Right renal pelvis (tissue), 4 donors: ENCODE data around the gene LGALS16. TPM values are rescaled to one million over a fixed set of nuclear protein-coding genes. Genes with fewer than 3 reads are reported as not detected.
"Not testable (repeated sequence)": the region's sequence is repeated elsewhere in the genome, so short reads cannot be mapped to it uniquely, and the experiment has no call there.

ENCODE experiments used
- DNase-seq, 4 donors: peaks; one replicate each; pipeline ENCODE4 v3.0.0-alpha.2; 2013; ENCODE audit warnings: low read depth in 4 of 4, low spot score in 3 of 4, missing footprints in 1 of 4
- polyA plus RNA-seq, 4 donors: library from polyadenylated mRNA; unstranded; fragments of 120-200 nt; gene quantifications; one replicate each; pipeline ENCODE4 v1.2.1, GENCODE V29; 2013; ENCODE audit not compliant: insufficient read length in 4 of 4

The LGALS16 gene, protein sequence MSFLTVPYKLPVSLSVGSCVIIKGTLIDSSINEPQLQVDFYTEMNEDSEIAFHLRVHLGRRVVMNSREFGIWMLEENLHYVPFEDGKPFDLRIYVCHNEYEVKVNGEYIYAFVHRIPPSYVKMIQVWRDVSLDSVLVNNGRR
- polyA plus RNA-seq = not detected

DNA sequence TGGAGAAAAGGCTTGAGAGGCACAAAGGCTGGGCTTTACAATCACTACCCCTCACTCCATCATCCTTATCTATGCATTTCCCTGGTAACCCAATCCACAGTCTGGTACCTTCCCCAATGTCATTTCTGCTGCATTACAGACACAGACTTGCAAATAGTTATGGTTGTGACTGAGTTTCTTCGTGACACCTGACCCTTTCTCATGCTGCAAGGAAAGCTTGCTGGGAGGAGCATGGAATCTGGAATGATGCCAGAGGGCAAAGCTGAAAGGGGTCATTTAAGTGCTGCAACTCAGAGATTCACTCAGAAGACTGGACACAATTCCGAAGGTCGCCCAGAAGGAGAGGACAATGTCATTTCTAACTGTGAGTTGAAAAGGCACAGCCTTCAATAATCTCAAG lies at the start of gene LGALS16:
Gene LGALS16 (plus strand): TSS at position 301 of the 400 bp plus-strand sequence. CDS start 49 bp downstream, at position 350.
- DNase-seq = no peak

DNA sequence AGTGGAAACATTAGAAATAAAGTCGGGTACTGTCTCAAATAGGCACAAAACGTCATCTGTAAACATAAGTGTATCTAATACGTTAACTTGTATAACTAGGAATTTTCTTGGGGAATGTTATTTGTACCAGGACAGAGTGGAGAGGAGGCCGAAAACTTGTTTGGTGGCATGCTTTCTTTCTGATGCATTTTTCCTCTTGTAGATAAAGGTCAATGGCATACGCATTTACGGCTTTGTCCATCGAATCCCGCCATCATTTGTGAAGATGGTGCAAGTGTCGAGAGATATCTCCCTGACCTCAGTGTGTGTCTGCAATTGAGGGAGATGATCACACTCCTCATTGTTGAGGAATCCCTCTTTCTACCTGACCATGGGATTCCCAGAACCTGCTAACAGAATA lies 48.7 kb upstream of the LGALS16 start:
- no peak for DNase-seq

DNA sequence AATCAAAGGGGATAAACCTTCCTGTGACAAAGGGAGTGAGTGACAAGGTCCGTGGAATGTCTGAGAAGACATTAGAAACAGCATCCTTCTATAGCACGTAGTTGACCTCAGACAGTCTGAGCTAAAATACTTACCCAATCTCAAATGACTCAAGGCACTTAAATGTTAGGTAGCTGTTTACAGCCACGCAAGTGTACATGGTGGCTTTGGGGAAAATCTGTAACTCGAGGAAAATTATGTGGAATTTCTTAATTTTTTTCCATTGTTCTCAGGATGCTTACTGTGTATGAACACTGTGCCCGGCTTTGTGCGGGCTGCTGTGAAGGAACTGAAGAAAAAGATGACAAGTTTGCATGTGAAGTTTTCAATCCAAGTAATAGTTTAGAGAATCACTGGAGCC lies 48.2 kb upstream of the LGALS16 start:
- no peak for DNase-seq

DNA sequence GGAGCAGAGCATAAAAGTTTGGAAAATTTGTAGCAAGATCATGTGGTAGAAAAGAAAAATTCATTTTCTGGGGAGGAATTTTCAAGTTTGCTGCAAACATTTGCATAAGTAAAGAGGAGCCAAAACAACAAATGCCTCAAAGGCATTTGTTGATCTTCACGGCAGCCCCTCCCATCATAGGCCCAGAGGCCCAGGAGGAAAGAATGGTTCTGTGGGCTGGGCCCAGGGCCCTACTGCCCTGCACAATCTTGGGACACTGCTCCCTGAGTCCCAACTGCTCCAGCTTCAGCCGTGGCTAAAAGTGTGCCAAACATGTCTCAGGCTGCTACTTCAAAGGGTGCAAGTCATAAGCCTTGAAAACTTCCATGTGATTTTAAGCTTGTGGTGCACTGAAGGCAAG lies 42.1 kb upstream of the LGALS16 start:
- DNase-seq = no peak

DNA sequence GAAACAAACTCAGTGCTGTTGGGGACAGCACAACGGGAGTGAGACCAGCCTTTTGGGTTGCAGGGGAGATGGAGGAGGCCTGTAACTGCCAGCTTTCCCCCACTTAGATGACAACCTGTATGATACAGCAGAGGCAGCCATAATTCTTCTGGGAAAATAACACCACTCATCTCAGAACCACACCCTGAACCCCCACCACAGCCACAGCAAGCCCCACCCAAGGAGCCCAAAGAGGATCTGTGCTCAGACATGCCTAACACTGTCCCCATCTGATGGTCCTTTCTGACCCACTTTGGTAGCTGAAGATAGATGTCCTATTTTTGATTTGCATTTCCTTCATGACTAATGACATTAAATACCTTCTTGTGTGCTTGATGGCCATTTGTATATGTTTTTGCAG lies 38.0 kb upstream of the LGALS16 start:
- DNase-seq = no peak

DNA sequence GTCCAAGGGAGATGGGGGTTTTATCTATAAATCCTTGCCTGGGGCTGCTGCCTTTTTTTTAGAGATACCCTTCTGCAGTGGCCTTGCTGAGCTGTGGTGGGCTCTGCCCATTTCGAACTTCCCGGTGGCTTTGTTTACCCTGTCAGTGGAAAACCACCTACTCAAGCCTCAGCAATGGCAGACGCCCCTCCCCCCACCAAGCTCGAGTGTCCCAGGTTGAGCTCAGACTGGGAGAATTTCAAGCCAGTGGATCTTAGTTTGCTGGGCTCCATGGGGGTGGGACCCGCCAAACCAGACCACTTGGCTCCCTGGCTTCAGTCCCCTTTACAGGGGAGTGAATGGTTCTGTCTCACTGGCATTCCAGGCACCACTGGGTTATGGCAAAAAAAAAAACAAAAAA lies 31.8 kb upstream of the LGALS16 start:
- DNase-seq = no peak

DNA sequence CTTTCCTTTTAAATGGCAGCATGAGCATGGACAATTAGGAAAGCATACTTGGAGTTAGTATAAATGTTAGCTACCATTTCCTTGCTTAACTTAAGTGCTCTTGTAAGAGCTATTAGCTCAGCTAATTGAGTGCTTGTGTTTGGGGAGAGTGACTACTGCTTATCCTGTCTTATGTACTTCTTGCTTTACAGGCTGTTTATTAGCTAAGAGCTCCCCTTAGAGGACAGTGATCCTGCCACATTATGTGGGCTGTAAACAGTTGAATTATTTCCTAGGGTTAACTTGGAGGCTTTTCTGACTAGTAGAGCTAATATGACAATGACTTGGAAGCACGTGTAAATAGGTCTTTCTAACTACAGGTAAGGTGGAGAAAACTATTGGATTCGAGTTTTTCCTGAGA lies 28.1 kb upstream of the LGALS16 start:
- DNase-seq = not testable (repeated sequence)

DNA sequence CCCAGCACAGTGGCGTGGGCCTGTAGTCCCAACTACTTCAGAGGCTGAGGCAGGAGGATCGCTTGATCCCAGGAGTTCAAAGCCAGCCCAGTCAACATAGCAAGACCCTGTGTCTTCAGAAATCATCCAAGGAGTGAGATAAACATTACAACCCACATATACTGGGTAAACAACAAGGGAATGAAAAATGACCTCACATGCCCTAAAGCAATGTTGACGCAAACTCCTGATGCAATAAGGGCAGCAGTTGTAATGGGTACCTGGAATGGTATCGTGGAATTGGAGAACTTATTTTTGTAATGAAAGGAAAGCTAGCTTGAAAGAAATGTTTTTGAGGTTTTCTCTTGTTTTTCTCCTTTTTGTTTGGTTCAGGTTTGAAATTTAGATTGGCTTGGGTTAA lies 24.5 kb upstream of the LGALS16 start:
- DNase-seq = no peak

DNA sequence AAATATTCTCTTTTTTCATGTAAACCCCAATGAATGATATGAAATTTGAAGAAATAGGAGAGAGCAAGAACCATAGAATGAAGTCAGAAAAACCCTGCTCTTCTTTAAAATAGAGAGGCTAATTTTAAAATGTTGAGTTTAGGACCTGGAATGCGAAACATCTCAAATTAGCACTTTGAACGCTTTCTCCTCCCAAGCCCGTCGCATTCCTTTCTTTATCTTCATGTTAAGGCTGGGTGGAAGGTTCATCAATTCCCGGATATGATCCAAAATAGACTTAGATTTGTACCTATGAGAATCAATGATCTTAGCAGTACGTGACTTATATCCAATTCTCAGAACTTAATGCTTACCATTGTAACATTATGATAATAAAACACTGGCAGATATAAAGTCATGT lies 24.1 kb upstream of the LGALS16 start:
- DNase-seq = no peak

DNA sequence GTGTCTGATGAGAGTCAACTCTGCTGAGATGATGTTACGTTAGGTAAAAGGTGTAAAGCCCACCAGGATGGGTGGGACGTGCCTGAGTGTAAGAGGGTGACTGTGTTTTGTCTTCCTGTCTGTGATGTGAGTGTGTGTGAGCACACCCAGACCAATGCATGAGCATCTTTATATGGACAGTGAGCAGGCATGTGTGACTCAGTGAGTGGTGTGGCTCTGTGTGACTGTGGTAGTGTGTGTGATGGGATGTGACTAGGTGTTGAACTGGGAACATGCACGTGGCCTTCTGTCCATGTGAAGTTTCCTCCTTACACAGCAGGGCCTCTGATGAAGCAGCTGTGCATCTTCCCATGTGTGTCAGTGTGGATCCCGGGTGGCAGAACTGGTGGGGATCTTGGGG lies 17.8 kb upstream of the LGALS16 start:
- no peak for DNase-seq

DNA sequence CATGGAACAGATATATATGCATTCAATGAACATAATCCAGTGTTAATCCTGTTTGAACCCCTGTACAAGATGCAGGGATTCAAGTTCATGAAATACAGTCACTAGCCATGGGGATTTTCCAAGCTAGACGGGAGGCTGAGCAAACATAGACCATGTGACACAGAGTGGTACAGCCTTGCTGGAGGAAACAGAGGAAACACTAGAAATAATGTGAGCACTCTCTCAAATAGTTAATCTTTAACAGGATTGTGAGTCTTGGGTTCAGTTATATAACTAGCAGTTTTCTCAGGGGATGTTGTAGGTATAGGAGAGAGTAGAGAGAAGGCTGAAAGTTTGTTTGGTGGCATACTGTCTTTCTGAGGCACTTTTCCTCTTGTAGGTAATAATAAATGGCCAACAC lies 13.9 kb upstream of the LGALS16 start:
- no peak for DNase-seq

DNA sequence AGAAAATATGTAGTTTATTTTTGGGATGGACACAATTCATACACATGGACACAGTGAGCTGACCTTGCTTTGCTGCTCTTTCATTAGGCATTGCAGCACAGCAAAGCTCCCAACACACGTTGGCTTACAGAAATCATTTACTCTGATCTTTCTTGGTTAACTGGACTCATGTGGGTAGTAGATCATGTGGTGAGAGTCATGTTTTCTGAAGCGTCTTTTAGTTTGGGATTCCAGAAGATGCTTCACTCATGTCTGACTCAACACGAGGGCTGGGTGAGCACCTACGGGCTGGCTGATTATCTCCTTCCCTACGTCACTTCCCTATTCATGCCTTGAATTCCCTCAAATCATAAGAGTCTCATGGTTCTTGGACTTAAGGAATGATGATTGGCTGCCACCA lies 12.1 kb upstream of the LGALS16 start:
- DNase-seq = no peak

DNA sequence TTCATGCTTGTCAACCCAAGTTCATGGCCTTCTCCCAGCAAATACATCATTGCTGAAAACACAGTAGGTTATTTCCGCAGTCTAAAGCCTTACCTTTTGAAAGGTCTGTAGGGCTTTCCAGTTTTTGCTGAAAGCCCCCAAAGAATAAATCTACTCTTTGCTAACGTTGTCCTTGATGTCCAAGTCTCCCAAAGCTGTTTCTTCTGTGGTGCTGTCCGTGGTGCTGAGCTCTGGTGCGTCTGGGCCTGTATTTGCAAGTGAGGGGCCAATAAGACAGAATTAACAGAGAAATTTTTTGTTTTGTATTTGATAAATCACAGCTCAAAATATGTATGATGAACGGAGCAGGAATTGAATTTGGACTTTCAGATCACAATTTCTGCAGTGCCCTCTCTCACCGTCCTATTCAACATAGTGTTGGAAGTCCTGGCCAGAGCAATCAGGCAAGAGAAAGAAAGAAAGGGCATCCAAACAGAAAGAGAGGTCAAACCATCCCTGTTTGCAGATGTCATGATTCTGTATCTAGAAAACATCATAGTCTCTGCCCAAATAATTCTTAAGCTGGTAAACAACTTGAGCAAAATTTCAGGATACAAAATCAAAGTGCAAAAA lies 9.8 kb upstream of the LGALS16 start:
- DNase-seq = peak; percentile 11 to 24 (median 15)

DNA sequence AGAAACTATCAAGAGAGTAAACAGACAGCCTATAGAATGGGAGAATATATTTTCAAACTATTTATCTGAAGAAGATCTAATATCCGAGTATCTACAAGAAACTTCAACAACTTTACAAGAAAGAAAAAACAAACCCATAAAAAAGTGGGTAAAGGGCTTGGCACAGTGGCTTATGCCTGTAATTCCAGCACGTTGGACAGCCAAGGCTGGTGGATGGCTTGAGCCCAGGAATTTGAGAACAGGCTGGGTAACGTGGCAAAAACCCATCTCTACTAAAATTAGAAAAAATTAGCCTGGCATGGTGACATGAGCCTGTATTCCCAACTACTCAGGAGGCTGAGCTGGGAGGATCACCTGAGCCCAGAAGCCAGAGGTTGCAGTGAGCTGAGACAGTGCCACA lies 7.8 kb upstream of the LGALS16 start:
- DNase-seq = no peak

DNA sequence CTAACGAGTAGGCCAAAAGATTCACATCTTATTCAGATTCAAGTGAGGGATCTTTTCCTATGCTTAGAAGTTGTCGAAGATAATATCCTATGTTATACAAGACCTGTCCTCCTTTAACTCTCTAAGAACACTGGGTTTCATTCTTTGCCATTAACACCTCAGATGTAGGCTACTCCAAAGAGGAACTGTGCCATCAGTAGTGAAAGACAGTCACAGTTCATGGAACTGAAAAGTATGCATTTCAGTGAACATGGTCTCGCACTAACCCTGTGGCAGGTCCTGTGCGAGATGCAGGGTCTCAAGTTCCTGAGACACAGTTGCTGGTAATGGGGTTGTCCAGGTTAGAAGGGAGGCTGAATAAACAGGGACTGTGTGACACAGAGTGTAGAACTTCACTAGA lies 4.1 kb downstream of the LGALS16 start:
- DNase-seq = no peak

DNA sequence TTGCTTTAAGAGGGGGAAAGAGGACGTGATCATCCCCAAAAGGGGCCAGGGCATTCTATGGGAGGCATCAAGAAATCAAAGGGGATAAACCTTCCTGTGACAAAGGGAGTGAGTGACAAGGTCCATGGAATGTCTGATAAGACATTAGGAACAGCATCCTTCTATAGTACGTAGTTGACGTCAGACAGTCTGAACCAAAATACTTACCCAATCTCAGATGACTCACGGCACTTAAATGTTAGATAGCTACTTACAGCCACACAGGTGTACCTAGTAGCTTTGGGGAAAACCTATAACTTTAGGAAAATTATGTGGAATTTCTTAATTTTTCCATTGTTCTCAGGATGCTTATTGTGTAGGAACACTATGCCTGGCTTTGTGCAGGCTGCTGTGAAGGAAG lies 4.9 kb downstream of the LGALS16 start:
- DNase-seq = no peak

DNA sequence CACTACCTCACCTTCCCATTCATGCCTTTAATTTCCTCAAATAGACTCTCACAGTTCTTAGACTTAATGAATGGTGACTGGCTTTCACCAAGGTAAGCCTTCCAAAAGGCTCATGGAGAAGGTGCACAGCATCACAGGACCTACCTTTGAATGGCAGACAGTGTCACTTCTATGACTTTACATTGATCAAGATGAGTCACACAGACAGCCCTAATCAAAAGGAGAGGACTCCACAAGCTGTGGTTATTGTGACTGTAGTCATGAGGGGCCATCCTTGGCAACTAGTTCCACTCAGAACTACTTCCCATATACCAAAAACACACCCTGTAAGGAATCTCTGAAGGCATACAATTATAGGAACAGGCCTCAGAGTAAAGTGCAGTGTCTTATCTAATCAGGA lies 5.9 kb downstream of the LGALS16 start:
- DNase-seq = no peak

DNA sequence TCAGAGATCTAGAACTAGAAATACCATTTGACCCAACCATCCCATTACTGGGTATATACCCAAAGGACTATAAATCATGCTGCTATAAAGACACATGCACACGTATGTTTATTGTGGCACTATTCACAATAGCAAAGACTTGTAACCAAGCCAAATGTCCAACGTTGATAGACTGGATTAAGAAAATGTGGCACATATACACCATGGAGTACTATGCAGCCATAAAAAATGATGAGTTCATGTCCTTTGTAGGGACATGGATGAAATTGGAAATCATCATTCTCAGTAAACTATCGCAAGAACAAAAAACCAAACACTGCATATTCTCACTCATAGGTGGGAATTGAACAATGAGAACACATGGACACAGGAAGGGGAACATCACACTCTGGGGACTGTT lies 14.1 kb downstream of the LGALS16 start:
- not testable (repeated sequence) for DNase-seq

DNA sequence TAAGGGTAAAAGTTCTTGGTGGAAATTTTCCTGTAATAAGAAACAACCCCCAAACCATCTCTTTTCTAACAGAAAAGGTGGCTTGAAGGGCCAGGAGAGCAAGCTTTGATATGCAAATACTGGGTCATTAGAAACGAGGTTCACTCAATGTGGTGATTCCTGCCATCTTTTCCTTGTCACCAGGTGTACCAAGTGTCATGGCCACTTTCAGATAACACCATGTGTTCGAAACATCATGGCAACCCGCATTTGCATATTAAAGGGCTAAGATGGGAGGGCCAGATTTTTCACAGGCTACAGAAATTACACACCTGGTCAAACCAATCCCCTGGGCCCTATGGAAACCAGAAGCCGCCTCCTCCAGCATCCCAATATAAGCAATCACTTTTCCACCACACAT lies 15.3 kb downstream of the LGALS16 start:
- no peak for DNase-seq

DNA sequence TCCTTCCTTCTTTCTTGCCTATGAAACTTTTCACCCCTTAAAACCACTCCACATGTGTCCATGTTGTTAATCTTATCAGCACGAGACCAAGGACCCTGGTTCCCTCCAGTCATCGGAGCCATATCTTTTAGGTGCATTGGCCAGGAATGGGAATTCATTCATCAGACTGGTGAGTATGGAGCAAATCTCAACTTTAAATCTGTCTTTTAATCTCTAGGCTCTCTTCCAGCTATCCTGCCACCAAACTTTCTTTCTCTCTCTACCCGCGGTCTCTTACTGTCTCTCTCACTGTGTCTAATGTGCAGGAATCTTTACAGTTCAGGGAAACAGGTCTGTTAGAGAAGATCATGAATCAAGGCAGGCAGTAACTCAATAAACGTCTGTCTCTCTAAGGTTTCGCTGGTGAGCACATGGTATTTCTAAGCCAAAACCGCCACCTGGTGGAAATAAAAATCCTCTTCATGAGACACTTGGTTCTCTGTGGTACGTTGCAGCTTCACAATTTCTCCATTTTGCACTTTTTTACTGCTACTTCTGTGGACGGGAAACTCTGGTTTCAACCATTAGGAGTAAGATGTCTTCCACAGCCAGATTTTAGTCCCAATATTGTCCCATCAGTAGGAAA lies 16.1 kb downstream of the LGALS16 start:
- peak in 3 of 4 donors; percentile 25 to 35 (median 35) for DNase-seq

DNA sequence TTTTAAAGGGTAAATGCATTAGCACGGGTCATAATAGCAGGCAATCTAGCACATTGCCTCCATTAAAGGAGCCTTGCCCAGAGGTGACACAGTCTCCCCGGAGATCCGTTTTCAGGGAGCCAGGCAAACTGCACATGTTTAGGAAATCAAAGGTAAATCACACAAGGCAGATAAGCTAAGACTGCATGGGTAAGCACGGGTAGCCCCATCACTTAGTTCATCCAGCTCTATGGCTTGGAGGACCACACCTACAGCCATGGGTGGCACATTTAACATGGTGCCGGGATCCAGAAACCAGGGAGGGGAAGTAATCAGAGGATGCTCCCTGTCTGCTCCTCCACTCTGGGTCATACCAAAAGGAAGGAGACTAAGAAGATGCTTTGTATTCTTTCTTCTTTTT lies 16.8 kb downstream of the LGALS16 start:
- no peak for DNase-seq

DNA sequence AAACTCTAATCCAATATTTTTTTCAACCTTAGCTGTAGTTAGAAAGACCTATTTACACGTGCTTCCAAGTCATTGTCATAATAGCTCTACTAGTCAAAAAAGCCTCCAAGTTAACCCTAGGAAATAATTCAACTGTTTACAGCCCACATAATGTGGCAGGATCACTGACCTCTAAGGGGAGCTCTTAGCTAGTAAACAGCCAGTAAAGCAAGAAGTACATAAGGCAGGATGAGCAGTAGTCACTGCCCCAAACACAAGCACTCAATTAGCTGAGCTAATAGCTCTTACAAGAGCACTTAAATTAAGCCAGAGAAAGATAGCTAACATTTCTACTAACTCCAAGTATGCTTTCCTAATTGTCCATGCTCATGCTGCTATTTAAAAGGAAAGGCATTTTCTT lies 18.1 kb downstream of the LGALS16 start:
- DNase-seq = not testable (repeated sequence)
